GM12875 (cell line): Measurements from ENCODE around the gene SOCS3.

Experiments used
- H3K4me3 ChIP-seq: one replicate; pipeline ENCODE4 v1.5.1; 2011; ENCODE audit warnings: low read depth, low read length, control low read depth
- CTCF ChIP-seq: IDR thresholded peaks from 2 replicates; pipeline ENCODE4 v1.5.1; 2011; ENCODE audit warnings: low read depth, mild to moderate bottlenecking, control low read depth, inconsistent platforms, low read length, moderate library complexity, borderline replicate concordance; ENCODE audit not compliant: insufficient read depth

SOCS3 gene

DNA sequence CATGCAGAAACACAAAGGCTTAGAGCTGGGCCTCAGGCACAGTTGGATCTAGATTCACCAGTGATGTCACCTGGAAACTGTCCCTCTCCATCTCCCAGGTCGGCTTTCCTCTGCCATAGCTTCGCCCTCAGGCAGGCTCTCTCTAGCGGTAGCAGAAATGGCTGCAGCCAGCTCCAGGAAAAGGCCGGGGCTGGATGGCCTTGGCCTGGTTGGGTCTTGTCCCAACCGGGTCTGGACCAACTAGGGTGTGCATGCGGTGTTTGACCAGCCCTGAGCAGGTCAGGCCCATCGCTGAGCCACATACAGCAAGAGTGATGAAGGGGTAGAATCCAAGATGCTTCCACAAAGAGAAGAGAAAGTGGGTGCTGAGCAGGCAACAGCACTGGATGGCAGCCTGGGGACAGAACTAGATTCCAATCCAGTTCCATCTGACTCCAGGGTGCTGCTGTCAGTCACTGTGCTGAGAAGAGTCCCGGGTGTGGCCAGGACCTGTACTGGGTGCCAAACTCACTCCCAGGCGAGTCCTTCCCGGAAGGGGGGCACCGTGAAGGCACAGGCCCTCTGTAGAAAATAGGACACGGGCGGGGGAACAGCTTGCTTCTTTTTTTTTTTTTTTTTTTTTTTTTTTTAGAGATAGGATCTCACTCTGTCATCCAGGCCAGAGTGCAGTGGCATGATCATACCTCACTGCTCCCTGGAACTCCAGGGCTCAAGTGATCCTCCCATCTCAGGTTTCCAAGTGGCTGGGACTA is 51.8 kb downstream of the SOCS3 start:
- H3K4me3 ChIP-seq = no peak overlapping the region

GRCh38 chr17:78306913-78307312 is 53.0 kb downstream of the SOCS3 start:
- TF ChIP-seq CTCF = no peak
- H3K4me3 ChIP-seq = no peak overlapping the region

More for the DNA sequence above, 51.8 kb downstream of the SOCS3 start:
- no peak for TF ChIP-seq CTCF
